HFFc6 (cell line): ENCODE results near the gene ZNF831. TPM values are rescaled to one million over a fixed set of nuclear protein-coding genes. Genes with fewer than 3 reads are reported as not detected.

Source experiments
- DNase-seq: peaks from one replicate; pipeline ENCODE4 v3.0.0-alpha.2; 2018
- H3K27ac Mint-ChIP-seq: 2 replicates; pipeline ENCODE4 v1.8.0; 2020; ENCODE audit warnings: mild to moderate bottlenecking, mixed read lengths
- H3K27me3 Mint-ChIP-seq: 2 replicates; pipeline ENCODE4 v1.8.0; 2021; ENCODE audit warnings: mild to moderate bottlenecking, moderate library complexity, mixed read lengths; ENCODE audit not compliant: insufficient read depth
- H3K36me3 Mint-ChIP-seq: 2 replicates; pipeline ENCODE4 v1.8.0; 2021; ENCODE audit warnings: low read depth, mixed read lengths
- H3K4me1 Mint-ChIP-seq: 2 replicates; pipeline ENCODE4 v1.8.0; 2020; ENCODE audit warnings: low read depth, mixed read lengths
- H3K4me3 Mint-ChIP-seq: 2 replicates; pipeline ENCODE4 v1.8.0; 2020; ENCODE audit warnings: mild to moderate bottlenecking, moderate library complexity, mixed read lengths
- H3K9me3 Mint-ChIP-seq: 2 replicates; pipeline ENCODE4 v1.8.0; 2020; ENCODE audit warnings: mild to moderate bottlenecking, mixed read lengths
- CTCF ChIP-seq: fragments of 200-600 bp; sonication (generic); IDR thresholded peaks from 2 replicates; pipeline ENCODE4 v1.5.0; 2021; ENCODE audit warnings: antibody characterized with exemption, mild to moderate bottlenecking
- total RNA-seq, 6 experiments: library from RNA; stranded (reverse); fragmentation: NEBNext Ultra II Directional; extraction: Animal tissue kit (Norgen Biotek cat#: 25700); gene quantifications; 2 replicates in 1 of 6; 3 replicates in 5 of 6; pipeline ENCODE4 v1.2.3, GENCODE V29; 2021

Gene ZNF831
- total RNA-seq, 6 experiments from 2014 or later: not detected

DNA sequence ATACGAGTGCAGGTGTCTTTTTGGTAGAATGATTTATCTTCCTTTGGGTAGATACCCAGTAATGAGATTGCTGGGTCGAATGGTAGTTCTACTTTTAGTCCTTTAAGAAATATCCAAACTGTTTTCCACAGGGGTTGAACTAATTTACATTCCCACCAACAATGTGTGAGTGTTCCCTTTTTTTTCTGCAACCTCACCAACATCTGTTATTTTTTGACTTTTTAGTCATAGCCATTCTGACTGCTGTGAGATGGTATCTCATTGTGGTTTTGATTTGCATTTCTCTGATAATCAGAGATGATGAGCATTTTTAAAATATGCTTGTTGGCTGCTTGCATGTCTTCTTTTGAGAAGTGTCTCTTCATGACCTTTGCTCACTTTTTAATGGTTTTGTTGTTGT lies 1.9 kb upstream of the ZNF831 start:
- DNase-seq: no peak
- no peaks in the 10 kb centered on the region for H3K9me3 Mint-ChIP-seq
- no peak overlapping the region for H3K27ac Mint-ChIP-seq
- TF ChIP-seq CTCF: no peak
- H3K27me3 Mint-ChIP-seq: peaks cover 12% of the 10 kb centered on the region
- H3K4me3 Mint-ChIP-seq: no peak overlapping the region
- no peaks in the 10 kb centered on the region for H3K36me3 Mint-ChIP-seq
- H3K4me1 Mint-ChIP-seq: no peaks in the 10 kb centered on the region

GRCh38 chr20:59164686-59165391 lies 1.2 kb downstream of the ZNF831 start:
- Mint-ChIP-seq H3K27me3 (peaks cover 7% of the 10 kb centered on the region), H3K9me3 (no peaks in the 10 kb centered on the region), H3K36me3 (no peaks in the 10 kb centered on the region), H3K4me1 (no peaks in the 10 kb centered on the region), H3K4me3 (no peak overlapping the region), H3K27ac (no peak overlapping the region)
- no peak for TF ChIP-seq CTCF
- no peak for DNase-seq

DNA sequence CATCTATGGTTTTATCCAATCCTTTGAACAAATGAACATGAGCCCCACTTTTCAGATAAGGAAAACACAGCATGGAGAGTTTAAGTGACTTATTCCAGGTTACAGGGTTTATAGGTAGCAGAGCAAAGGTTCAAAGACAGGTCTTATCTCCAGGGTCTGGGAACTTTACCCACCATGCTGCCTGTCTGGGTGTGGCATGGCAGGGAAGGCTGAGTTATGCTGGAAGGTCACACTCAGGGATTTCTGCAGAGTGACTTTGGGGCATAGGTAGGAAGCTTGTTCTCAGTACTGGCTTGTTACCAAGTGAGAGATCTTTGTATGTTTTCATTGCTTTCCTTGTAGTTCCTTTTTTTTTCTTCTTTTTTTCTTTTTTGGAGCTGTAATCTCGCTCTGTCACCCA lies 1.8 kb downstream of the ZNF831 start:
- H3K9me3 Mint-ChIP-seq: no peaks in the 10 kb centered on the region
- no peaks in the 10 kb centered on the region for H3K4me1 Mint-ChIP-seq
- peaks cover 7% of the 10 kb centered on the region for H3K27me3 Mint-ChIP-seq
- no peak for DNase-seq
- H3K27ac Mint-ChIP-seq: no peak overlapping the region
- no peaks in the 10 kb centered on the region for H3K36me3 Mint-ChIP-seq
- no peak for TF ChIP-seq CTCF
- no peak overlapping the region for H3K4me3 Mint-ChIP-seq

DNA sequence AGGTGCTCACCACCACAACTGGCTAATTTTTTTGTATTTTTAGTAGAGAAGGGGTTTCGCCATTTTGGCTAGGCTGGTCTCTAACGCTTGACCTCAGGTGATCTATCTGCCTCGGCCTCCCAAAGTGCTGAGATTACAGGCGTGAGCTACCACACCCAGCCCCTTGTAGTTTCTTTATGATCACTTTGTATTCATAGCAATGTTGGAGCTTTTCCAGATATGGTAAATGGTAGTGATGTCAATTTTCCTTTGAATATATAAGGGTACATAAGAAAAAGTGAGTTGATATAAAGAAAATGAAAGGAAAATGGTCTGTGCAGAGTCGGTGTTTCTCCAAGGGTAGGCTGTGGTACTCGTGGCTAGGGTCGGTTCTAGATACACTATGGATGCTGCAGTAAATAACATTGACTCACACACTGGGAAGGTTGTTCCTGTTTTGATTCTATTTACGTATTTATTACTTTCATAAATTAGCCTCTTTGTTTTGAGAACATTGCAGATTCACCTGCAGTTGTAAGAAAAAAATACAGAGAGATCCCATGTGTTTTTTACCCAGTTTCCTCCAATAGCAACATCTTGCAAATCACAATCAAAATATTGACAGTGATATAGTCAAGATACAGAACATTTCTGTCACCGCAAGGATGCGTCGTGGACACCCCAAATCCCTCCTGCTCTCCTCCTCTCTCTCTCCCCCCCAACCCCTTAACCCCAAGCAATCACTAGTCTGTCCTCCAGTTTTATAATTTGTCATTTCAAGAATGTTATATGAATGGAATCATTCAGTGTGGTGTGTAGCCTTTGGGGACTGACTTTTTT lies 2.5 kb downstream of the ZNF831 start:
- H3K9me3 Mint-ChIP-seq: no peaks in the 10 kb centered on the region
- no peaks in the 10 kb centered on the region for H3K4me1 Mint-ChIP-seq
- H3K27me3 Mint-ChIP-seq: peaks cover 9% of the 10 kb centered on the region
- no peak for DNase-seq
- H3K4me3 Mint-ChIP-seq: no peak overlapping the region
- no peak for TF ChIP-seq CTCF
- no peak overlapping the region for H3K27ac Mint-ChIP-seq
- H3K36me3 Mint-ChIP-seq: no peaks in the 10 kb centered on the region

- no peak for TF ChIP-seq CTCF
- no peaks in the 10 kb centered on the region for H3K4me1 Mint-ChIP-seq
- peaks cover 1% of the 10 kb centered on the region; the same call in 1 of the 2 replicates for H3K27me3 Mint-ChIP-seq
- H3K9me3 Mint-ChIP-seq: peaks cover 5% of the 10 kb centered on the region; the same call in 1 of the 2 replicates
- DNase-seq: no peak
- no peak overlapping the region for H3K4me3 Mint-ChIP-seq
- no peaks in the 10 kb centered on the region for H3K36me3 Mint-ChIP-seq
- no peak overlapping the region for H3K27ac Mint-ChIP-seq
Observed at GRCh38 chr20:59170406-59171349, 7.1 kb downstream of the ZNF831 start.
